SK-N-MC (cell line): Measurements from ENCODE around the gene CHID1.

Experiments used
- EZH2 ChIP-seq: fragments of 200-600 bp; sonication (generic); IDR thresholded peaks from one replicate; pipeline ENCODE4 v1.6.1; 2017; ENCODE audit warnings: antibody characterized with exemption
- FOXP2 ChIP-seq: optimal IDR thresholded peaks from 2 replicates; pipeline ENCODE3; 2011; ENCODE audit warnings: mild to moderate bottlenecking, moderate library complexity; ENCODE audit not compliant: insufficient read depth; ENCODE audit errors: extremely low read length, control extremely low read depth
- POLR2AphosphoS5 ChIP-seq: IDR thresholded peaks from 2 replicates; pipeline ENCODE4 v1.6.1; 2012; ENCODE audit warnings: mild to moderate bottlenecking, low read depth, low read length, borderline replicate concordance

DNA sequence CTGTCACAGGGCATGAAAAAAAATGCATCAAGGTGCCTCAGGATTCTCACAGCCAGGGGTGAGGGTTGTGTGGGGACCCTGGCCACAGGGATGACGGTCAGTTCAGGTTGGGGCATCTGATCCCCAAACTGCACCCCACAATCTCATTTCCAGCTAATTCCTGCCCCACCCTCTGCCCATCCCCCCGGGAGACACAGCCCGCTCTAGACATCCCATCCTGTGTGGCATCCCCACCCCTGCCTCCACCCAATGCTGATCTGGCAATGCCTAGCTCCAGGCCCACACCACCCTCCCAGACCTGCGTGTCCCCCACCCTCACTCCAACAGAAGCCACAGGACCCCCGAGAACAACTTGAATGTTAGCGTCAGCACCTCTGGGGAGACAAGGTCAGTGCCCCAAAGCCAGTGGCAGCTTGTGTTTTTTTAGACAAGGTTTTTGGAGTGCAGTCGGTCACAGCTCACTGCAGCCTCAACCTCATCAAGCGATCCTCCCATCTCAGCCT is 42.7 kb downstream of the CHID1 start:
- TF ChIP-seq POLR2AphosphoS5: peak; percentile 24; the same call in 1 of the 2 replicates
- no peak for TF ChIP-seq EZH2
- no peak for TF ChIP-seq FOXP2
